ENCODE measurements around the gene KPNA3.

GRCh38 chr13:49655906-49656305 lies 136.6 kb downstream of the KPNA3 start:
- TF ChIP-seq EZH2 (IDR thresholded peaks at IDR 0.05) = no peak
- TF ChIP-seq POLR2AphosphoS5 (IDR thresholded peaks at IDR 0.05; ENCODE audit: borderline replicate concordance, low read depth, low read length) = no peak
- TF ChIP-seq FOXP2 (optimal IDR thresholded peaks at IDR 0.05; ENCODE audit: control extremely low read depth, extremely low read length, insufficient read depth) = no peak
